ENCODE measurements around the gene IST1. TPM values are rescaled to one million over a fixed set of nuclear protein-coding genes. Genes with fewer than 3 reads are reported as not detected.

IST1 gene
- total RNA-seq, 1 donor from 2014 or later = 224 TPM

DNA sequence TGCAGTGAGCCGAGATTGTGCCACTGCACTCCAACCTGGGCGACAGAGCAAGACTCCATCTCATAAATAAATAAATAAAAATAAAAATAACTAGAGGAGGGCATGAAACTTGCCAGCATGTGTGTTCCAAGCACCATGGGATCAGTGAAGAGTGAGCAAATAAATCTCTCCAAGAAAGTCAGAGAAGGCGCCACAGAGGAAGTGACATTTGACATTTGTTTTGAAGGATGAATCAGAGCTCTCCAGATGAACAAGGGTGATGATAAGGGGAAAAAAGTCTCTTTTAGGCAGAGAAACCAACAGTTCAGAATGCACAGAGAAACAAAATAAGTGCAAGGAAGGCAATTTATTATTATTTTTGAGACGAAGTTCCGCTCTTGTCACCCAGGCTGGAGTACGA lies 50.3 kb downstream of the IST1 start:
- no peak for DNase-seq (ENCODE audit: low read depth)
- no peaks in the 10 kb centered on the region for H3K27me3 ChIP-seq (ENCODE audit: control insufficient read depth, insufficient read depth, low read length)
- H3K36me3 ChIP-seq (ENCODE audit: control insufficient read depth, insufficient read depth, low read length) = no peaks in the 10 kb centered on the region
- H3K4me3 ChIP-seq (ENCODE audit: low read depth, low read length) = no peak overlapping the region
- TF ChIP-seq, protein P1, sequence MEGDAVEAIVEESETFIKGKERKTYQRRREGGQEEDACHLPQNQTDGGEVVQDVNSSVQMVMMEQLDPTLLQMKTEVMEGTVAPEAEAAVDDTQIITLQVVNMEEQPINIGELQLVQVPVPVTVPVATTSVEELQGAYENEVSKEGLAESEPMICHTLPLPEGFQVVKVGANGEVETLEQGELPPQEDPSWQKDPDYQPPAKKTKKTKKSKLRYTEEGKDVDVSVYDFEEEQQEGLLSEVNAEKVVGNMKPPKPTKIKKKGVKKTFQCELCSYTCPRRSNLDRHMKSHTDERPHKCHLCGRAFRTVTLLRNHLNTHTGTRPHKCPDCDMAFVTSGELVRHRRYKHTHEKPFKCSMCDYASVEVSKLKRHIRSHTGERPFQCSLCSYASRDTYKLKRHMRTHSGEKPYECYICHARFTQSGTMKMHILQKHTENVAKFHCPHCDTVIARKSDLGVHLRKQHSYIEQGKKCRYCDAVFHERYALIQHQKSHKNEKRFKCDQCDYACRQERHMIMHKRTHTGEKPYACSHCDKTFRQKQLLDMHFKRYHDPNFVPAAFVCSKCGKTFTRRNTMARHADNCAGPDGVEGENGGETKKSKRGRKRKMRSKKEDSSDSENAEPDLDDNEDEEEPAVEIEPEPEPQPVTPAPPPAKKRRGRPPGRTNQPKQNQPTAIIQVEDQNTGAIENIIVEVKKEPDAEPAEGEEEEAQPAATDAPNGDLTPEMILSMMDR (IDR thresholded peaks at IDR 0.05; ENCODE audit: insufficient read depth, low read length, poor library complexity, severe bottlenecking) = no peak

DNA sequence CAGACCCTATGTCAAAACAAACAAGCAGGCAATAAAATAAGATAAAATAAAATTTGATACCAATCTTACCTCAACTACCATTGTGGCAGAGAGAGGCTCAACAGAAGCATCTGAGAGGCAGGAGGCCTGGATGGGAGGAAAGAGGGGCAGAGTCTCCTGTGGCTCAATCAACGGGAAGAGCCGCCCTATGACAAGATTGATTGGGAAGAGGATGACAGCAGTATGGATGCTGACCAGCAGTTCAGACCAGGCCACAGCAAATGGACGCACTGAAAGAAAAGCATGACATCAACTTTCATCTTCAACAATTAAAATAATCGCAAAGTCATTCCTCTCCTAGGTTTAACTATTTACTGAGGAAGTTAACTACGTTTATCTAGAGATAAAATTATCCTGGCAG lies 57.5 kb downstream of the IST1 start:
- Histone ChIP-seq H3K4me3 (ENCODE audit: low read depth, low read length) (no peak overlapping the region), H3K36me3 (ENCODE audit: control insufficient read depth, insufficient read depth, low read length) (no peaks in the 10 kb centered on the region), H3K27me3 (ENCODE audit: control insufficient read depth, insufficient read depth, low read length) (no peaks in the 10 kb centered on the region)
- DNase-seq (ENCODE audit: low read depth) = no peak
- TF ChIP-seq, protein P1 (IDR thresholded peaks at IDR 0.05; ENCODE audit: insufficient read depth, low read length, poor library complexity, severe bottlenecking) = no peak

DNA sequence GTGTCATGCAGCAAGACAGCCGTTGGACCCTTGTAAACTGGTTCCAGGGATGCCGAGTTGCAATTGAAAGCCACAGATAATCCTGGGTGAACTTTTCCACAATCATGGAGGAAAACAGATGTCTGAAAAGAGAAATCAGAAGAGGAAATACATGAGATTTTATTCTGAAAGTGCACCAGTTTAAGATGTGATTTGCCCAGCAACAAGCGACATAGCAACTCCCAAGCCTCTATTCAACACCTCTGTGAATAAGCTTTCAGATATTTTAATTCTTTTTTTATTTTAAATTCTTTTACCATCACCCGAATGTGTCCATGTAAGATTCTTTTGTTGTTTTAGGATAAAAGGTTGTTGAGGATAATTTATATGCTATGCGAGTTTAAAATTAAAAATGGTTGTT lies 58.8 kb downstream of the IST1 start:
- TF ChIP-seq, protein P1 (IDR thresholded peaks at IDR 0.05; ENCODE audit: insufficient read depth, low read length, poor library complexity, severe bottlenecking) = no peak
- Histone ChIP-seq H3K4me3 (ENCODE audit: low read depth, low read length) (no peak overlapping the region), H3K36me3 (ENCODE audit: control insufficient read depth, insufficient read depth, low read length) (no peaks in the 10 kb centered on the region), H3K27me3 (ENCODE audit: control insufficient read depth, insufficient read depth, low read length) (no peaks in the 10 kb centered on the region)
- DNase-seq (ENCODE audit: low read depth) = no peak

DNA sequence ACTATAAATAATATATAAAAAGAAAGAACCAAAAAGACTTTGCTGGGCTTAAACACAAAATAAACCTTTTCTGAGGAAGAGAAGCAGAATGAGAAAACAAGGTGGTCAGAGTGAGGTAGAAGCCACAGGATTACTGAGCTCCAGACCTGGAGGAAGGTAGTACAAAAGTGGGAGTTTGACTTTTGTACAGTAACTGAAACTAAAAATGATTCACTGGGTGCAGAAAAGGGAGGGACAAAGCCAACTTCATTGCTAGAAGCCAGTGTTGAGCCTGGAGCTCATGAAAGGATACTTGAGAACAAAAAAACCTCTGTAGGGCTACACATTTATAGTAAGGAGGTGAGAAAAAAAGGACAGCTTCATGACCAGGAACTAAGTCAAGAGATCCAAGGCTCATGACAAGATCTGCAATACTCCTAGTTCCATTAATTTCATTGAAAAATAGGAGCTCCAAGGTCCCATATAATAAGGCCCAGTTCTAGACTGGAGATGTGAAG lies 59.4 kb downstream of the IST1 start:
- DNase-seq (ENCODE audit: low read depth) = no peak

DNA sequence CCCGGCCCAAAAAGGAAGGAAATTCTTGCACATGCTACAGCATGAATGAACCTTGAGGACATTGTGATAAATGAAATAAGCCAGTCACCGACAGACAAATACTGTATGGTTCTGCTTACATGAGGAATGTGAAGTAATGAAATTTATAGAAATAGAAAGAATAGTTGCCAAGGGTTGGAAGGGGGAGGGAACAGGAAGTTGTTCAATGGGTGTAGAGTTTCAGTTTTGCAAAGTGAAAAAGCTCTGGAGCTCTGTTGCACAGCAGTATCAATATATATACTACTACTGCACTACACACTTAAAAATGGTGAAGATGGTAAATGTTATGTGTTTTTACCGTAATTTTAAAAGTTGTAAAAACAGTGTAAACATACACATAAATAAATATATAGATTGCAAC lies 61.2 kb downstream of the IST1 start:
- TF ChIP-seq, protein P1 (IDR thresholded peaks at IDR 0.05; ENCODE audit: insufficient read depth, low read length, poor library complexity, severe bottlenecking) = no peak
- Histone ChIP-seq H3K27me3 (ENCODE audit: control insufficient read depth, insufficient read depth, low read length) (no peaks in the 10 kb centered on the region), H3K36me3 (ENCODE audit: control insufficient read depth, insufficient read depth, low read length) (no peaks in the 10 kb centered on the region), H3K4me3 (ENCODE audit: low read depth, low read length) (no peak overlapping the region)
- DNase-seq (ENCODE audit: low read depth) = no peak

More for the DNA sequence above, 59.4 kb downstream of the IST1 start:
- H3K27me3 ChIP-seq (ENCODE audit: control insufficient read depth, insufficient read depth, low read length) = no peaks in the 10 kb centered on the region
- H3K36me3 ChIP-seq (ENCODE audit: control insufficient read depth, insufficient read depth, low read length) = no peaks in the 10 kb centered on the region
- TF ChIP-seq, protein P1 (IDR thresholded peaks at IDR 0.05; ENCODE audit: insufficient read depth, low read length, poor library complexity, severe bottlenecking) = no peak
- no peak overlapping the region for H3K4me3 ChIP-seq (ENCODE audit: low read depth, low read length)

Measured in kidney epithelial cell (primary cell).